GM10266 (cell line): Measurements from ENCODE around the gene PIGM.
"Not testable (repeated sequence)": the region's sequence is repeated elsewhere in the genome, so short reads cannot be mapped to it uniquely, and the experiment has no call there.

Experiments used
- DNase-seq: peaks from one replicate; pipeline ENCODE4 v3.0.0; 2012; ENCODE audit errors: extremely low spot score
- TF ChIP-seq, protein P1 (sequence below): IDR thresholded peaks from 2 replicates; pipeline ENCODE4 v1.5.1; 2012; ENCODE audit warnings: mild to moderate bottlenecking, low read depth; ENCODE audit not compliant: control insufficient read depth, insufficient read depth; ENCODE audit errors: missing control alignments

Gene PIGM

DNA sequence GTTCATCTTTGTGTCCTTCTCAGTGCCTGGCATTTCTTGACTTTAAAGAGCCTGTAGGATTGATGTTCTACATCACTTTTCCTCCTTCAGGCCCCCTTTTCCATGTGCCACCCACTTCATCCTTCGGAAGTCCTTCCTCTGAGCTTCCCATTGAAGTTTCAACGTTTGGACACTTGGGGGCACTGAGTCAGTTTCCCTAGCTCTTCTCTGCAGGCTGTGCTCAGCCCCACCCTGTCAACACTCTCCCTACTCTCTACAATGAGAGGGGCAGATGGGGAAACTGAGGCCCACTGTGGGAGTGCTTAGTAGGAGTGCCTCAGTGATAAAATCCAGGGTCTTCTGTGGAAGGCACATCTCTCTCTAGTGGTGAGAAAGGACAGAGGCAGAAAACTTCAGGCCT is 26.3 kb upstream of the PIGM start:
- TF ChIP-seq, protein P1, sequence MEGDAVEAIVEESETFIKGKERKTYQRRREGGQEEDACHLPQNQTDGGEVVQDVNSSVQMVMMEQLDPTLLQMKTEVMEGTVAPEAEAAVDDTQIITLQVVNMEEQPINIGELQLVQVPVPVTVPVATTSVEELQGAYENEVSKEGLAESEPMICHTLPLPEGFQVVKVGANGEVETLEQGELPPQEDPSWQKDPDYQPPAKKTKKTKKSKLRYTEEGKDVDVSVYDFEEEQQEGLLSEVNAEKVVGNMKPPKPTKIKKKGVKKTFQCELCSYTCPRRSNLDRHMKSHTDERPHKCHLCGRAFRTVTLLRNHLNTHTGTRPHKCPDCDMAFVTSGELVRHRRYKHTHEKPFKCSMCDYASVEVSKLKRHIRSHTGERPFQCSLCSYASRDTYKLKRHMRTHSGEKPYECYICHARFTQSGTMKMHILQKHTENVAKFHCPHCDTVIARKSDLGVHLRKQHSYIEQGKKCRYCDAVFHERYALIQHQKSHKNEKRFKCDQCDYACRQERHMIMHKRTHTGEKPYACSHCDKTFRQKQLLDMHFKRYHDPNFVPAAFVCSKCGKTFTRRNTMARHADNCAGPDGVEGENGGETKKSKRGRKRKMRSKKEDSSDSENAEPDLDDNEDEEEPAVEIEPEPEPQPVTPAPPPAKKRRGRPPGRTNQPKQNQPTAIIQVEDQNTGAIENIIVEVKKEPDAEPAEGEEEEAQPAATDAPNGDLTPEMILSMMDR, result peak; percentile 25
- no peak for DNase-seq

- TF ChIP-seq, protein P1, result no peak
- no peak for DNase-seq
Observed at GRCh38 chr1:160056648-160057169, 24.9 kb upstream of the PIGM start.

- no peak for DNase-seq
- TF ChIP-seq, protein P1, result no peak
Observed at GRCh38 chr1:160053548-160054365, 22.0 kb upstream of the PIGM start.

DNA sequence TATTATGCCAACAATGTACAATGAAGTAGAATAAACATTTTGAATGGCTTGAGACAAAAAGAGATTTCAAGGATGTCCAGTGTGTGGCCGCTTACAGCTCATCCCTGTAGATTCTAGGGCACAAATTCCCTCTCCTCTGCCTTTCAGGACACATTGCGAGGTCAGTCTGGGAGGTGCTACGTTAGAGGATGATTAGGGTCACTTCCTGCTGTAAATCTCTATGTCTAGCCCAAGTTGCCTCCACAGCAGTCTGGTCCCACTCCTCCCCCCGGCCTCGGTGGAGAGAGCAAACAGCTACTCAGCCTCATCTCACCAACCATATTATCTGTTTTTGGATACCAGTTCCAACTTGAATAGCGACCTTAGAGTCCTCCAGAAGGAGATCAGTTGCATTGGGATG is 21.1 kb upstream of the PIGM start:
- TF ChIP-seq, protein P1, result no peak
- DNase-seq, result no peak

GRCh38 chr1:160050619-160051018 is 18.8 kb upstream of the PIGM start:
- DNase-seq, result no peak
- TF ChIP-seq, protein P1, result no peak

GRCh38 chr1:160050182-160050581 is 18.4 kb upstream of the PIGM start:
- not testable (repeated sequence) for DNase-seq

DNA sequence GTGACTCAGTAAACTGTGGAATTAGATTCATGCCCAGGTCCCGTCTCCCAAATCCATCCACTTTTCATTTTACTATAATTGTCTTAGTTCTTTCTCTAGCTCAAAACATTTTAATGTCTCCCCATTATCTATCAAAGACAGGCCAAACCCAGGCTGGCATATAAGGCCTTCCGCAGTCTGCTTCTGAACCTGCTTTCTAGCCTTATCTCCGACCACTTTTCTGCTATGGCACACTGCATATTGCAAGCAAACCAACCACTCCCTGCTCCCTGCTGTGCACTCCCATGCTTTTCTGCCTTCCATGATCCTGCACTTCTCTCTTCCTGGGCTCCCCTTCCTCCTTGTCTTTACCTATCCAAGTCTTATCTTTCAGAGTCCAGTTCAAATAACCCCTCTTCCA is 17.3 kb upstream of the PIGM start:
- no peak for DNase-seq
- TF ChIP-seq, protein P1, result no peak
